Gastroesophageal sphincter (tissue), 3 donors: ENCODE data around the gene GIMAP4.
A peak's percentile ranks its signal among the peaks of the same experiment; 100 is the strongest.

Experiments used
- CTCF ChIP-seq, 4 experiments: fragments of 200-600 bp in 2 of 4; fragments of 450-650 bp in 2 of 4; sonication (generic) in 1 of 4; IDR thresholded peaks; one replicate each; pipeline ENCODE4 v1.5.1; 2017 to 2019; ENCODE audit warnings: antibody characterized with exemption in 4 of 4, mild to moderate bottlenecking in 2 of 4, moderate library complexity in 2 of 4
- EP300 ChIP-seq: sonication (generic); formaldehyde crosslinking; IDR thresholded peaks from one replicate; pipeline ENCODE4 v1.6.1; 2017; ENCODE audit warnings: antibody characterized with exemption, mild to moderate bottlenecking
- POLR2A ChIP-seq, 2 donors: fragments of 450-650 bp; IDR thresholded peaks; one replicate each; pipeline ENCODE4 v1.6.1; 2017; ENCODE audit warnings: antibody characterized with exemption in 2 of 2, mild to moderate bottlenecking in 2 of 2, moderate library complexity in 1 of 2
- POLR2AphosphoS5 ChIP-seq: sonication (generic); formaldehyde crosslinking; IDR thresholded peaks from one replicate; pipeline ENCODE4 v1.6.1; 2017; ENCODE audit warnings: antibody characterized with exemption

- TF ChIP-seq EP300 (no peak), CTCF (IDR thresholded peaks at IDR 0.05) (no peak), POLR2A (IDR thresholded peaks at IDR 0.05) (no peak), POLR2AphosphoS5 (peak; percentile 30)
Measured at GRCh38 chr7:150586785-150587152, 19.6 kb downstream of the GIMAP4 start.
